GM23338 (cell line): ENCODE data around the gene FBN2. TPM values are rescaled to one million over a fixed set of nuclear protein-coding genes. Genes with fewer than 3 reads are reported as not detected.

ENCODE experiments used
- ATAC-seq: fragments of 200-7000 bp; cut with Tn5 transposase; 3 replicates; pipeline ENCODE4 v1.9.1; 2020
- DNase-seq: peaks from one replicate; pipeline ENCODE4 v3.0.0-alpha.2; 2015; ENCODE audit warnings: low spot score
- H2AFZ ChIP-seq: fragments of 200-600 bp; sonication (generic); 2 replicates; pipeline ENCODE4 v1.8.0; 2016; ENCODE audit warnings: antibody characterized with exemption, mild to moderate bottlenecking, moderate library complexity
- H3F3A ChIP-seq: fragments of 200-600 bp; sonication (generic); replicated peaks from 2 replicates; pipeline ENCODE4 v1.8.0; 2017; ENCODE audit warnings: antibody characterized with exemption, mixed run types, low read depth
- H3K27ac ChIP-seq: fragments of 200-600 bp; sonication (generic); 2 replicates; pipeline ENCODE4 v1.6.1; 2016; ENCODE audit warnings: low read depth
- H3K27me3 ChIP-seq: fragments of 200-600 bp; sonication (generic); 2 replicates; pipeline ENCODE4 v1.8.0; 2016; ENCODE audit warnings: mild to moderate bottlenecking, mixed run types, moderate library complexity; ENCODE audit not compliant: insufficient read depth
- H3K36me3 ChIP-seq: fragments of 200-600 bp; sonication (generic); 2 replicates; pipeline ENCODE4 v1.8.0; 2016; ENCODE audit warnings: mild to moderate bottlenecking; ENCODE audit not compliant: insufficient read depth
- H3K4me1 ChIP-seq: fragments of 200-600 bp; sonication (generic); 2 replicates; pipeline ENCODE4 v1.8.0; 2016; ENCODE audit warnings: mild to moderate bottlenecking, moderate library complexity; ENCODE audit not compliant: insufficient read depth
- H3K4me2 ChIP-seq: fragments of 200-600 bp; sonication (generic); 2 replicates; pipeline ENCODE4 v1.7.1; 2017; ENCODE audit warnings: mixed run types
- H3K4me3 ChIP-seq: fragments of 200-600 bp; sonication (generic); 2 replicates; pipeline ENCODE4 v1.6.1; 2016; ENCODE audit warnings: mixed run types
- H3K79me2 ChIP-seq: fragments of 200-600 bp; sonication (generic); replicated peaks from 2 replicates; pipeline ENCODE4 v1.8.0; 2017; ENCODE audit warnings: mild to moderate bottlenecking; ENCODE audit not compliant: insufficient read depth
- H3K9me2 ChIP-seq: fragments of 200-600 bp; sonication (generic); 2 replicates; pipeline ENCODE4 v1.8.0; 2017; ENCODE audit not compliant: insufficient read depth
- H4K20me1 ChIP-seq: fragments of 200-600 bp; sonication (generic); replicated peaks from 2 replicates; pipeline ENCODE4 v1.8.0; 2017; ENCODE audit warnings: mild to moderate bottlenecking; ENCODE audit not compliant: insufficient read depth
- H3K27ac Mint-ChIP-seq: 2 replicates; pipeline ENCODE4 v1.8.0; 2020; ENCODE audit warnings: inconsistent platforms, mild to moderate bottlenecking, moderate library complexity, mixed read lengths
- H3K27me3 Mint-ChIP-seq: 3 replicates; pipeline ENCODE4 v1.8.0; 2022; ENCODE audit warnings: low read depth, mild to moderate bottlenecking, moderate library complexity, mixed read lengths, inconsistent platforms; ENCODE audit not compliant: insufficient read depth, poor library complexity
- H3K36me3 Mint-ChIP-seq: 3 replicates; pipeline ENCODE4 v1.8.0; 2021; ENCODE audit warnings: low read depth, mild to moderate bottlenecking, inconsistent platforms, moderate library complexity, mixed read lengths
- H3K4me1 Mint-ChIP-seq: 3 replicates; pipeline ENCODE4 v1.8.0; 2020; ENCODE audit warnings: mild to moderate bottlenecking, inconsistent platforms, mixed read lengths
- H3K4me3 Mint-ChIP-seq: 3 replicates; pipeline ENCODE4 v1.8.0; 2021; ENCODE audit warnings: moderate library complexity, mild to moderate bottlenecking, inconsistent platforms, mixed read lengths
- H3K9me3 Mint-ChIP-seq: 3 replicates; pipeline ENCODE4 v1.8.0; 2020; ENCODE audit warnings: moderate library complexity, mild to moderate bottlenecking, inconsistent platforms, mixed read lengths
- EZH2phosphoT487 ChIP-seq: fragments of 200-600 bp; sonication (generic); IDR thresholded peaks from one replicate; pipeline ENCODE4 v1.8.1; 2018; ENCODE audit warnings: antibody characterized with exemption; ENCODE audit not compliant: unreplicated experiment
- POLR2AphosphoS5 ChIP-seq: IDR thresholded peaks from 2 replicates; pipeline ENCODE4 v1.6.1; 2016; ENCODE audit warnings: antibody characterized with exemption, low read depth
- ZNF331 ChIP-seq: fragments of 250-450 bp; sonication (Bioruptor Pico); IDR thresholded peaks from 2 replicates; pipeline ENCODE4 v1.5.0; 2020; ENCODE audit warnings: low read depth, mild to moderate bottlenecking, moderate library complexity
- polyA plus RNA-seq: library from polyadenylated mRNA; unstranded; fragments of >200 nt; fragmentation: Nextera tagmentation; extraction: Ambion mirVana; gene quantifications from 2 replicates; pipeline ENCODE4 v1.2.1, GENCODE V29; 2016
- total RNA-seq: library from RNA; depleted of rRNA; stranded (reverse); fragments of >200 nt; shearing (Covaris generic); gene quantifications from 2 replicates; pipeline ENCODE4 v1.2.3, GENCODE V29; 2014
- TF ChIP-seq, protein P1 (sequence below): fragments of 250-450 bp; sonication (Bioruptor Pico); IDR thresholded peaks from 2 replicates; pipeline ENCODE4 v1.5.0; 2020; ENCODE audit warnings: mild to moderate bottlenecking, moderate library complexity

FBN2 gene
- total and polyA plus RNA-seq, 2 experiments from 2014 or later, result 2.6 to 13.6 TPM

DNA sequence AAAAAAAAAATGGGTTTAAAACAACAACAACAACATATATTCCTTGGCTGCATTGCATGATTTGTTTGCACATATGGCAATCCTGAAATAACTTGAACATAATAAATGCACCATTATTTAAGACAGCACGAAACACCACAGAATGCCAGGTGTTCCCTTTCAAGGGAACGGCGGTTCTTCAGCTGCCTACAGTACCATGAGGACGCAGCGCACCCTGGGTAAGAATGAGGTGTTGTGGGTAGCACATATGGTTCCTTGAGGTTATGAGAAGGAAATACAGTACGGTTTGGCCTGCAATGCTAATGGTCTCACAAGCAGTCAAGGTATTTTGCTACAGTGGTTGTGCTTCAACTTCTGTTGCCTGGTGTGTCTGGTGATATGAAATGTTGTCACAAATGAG is 279.7 kb downstream of the FBN2 start (continued):
- TF ChIP-seq, protein P1, sequence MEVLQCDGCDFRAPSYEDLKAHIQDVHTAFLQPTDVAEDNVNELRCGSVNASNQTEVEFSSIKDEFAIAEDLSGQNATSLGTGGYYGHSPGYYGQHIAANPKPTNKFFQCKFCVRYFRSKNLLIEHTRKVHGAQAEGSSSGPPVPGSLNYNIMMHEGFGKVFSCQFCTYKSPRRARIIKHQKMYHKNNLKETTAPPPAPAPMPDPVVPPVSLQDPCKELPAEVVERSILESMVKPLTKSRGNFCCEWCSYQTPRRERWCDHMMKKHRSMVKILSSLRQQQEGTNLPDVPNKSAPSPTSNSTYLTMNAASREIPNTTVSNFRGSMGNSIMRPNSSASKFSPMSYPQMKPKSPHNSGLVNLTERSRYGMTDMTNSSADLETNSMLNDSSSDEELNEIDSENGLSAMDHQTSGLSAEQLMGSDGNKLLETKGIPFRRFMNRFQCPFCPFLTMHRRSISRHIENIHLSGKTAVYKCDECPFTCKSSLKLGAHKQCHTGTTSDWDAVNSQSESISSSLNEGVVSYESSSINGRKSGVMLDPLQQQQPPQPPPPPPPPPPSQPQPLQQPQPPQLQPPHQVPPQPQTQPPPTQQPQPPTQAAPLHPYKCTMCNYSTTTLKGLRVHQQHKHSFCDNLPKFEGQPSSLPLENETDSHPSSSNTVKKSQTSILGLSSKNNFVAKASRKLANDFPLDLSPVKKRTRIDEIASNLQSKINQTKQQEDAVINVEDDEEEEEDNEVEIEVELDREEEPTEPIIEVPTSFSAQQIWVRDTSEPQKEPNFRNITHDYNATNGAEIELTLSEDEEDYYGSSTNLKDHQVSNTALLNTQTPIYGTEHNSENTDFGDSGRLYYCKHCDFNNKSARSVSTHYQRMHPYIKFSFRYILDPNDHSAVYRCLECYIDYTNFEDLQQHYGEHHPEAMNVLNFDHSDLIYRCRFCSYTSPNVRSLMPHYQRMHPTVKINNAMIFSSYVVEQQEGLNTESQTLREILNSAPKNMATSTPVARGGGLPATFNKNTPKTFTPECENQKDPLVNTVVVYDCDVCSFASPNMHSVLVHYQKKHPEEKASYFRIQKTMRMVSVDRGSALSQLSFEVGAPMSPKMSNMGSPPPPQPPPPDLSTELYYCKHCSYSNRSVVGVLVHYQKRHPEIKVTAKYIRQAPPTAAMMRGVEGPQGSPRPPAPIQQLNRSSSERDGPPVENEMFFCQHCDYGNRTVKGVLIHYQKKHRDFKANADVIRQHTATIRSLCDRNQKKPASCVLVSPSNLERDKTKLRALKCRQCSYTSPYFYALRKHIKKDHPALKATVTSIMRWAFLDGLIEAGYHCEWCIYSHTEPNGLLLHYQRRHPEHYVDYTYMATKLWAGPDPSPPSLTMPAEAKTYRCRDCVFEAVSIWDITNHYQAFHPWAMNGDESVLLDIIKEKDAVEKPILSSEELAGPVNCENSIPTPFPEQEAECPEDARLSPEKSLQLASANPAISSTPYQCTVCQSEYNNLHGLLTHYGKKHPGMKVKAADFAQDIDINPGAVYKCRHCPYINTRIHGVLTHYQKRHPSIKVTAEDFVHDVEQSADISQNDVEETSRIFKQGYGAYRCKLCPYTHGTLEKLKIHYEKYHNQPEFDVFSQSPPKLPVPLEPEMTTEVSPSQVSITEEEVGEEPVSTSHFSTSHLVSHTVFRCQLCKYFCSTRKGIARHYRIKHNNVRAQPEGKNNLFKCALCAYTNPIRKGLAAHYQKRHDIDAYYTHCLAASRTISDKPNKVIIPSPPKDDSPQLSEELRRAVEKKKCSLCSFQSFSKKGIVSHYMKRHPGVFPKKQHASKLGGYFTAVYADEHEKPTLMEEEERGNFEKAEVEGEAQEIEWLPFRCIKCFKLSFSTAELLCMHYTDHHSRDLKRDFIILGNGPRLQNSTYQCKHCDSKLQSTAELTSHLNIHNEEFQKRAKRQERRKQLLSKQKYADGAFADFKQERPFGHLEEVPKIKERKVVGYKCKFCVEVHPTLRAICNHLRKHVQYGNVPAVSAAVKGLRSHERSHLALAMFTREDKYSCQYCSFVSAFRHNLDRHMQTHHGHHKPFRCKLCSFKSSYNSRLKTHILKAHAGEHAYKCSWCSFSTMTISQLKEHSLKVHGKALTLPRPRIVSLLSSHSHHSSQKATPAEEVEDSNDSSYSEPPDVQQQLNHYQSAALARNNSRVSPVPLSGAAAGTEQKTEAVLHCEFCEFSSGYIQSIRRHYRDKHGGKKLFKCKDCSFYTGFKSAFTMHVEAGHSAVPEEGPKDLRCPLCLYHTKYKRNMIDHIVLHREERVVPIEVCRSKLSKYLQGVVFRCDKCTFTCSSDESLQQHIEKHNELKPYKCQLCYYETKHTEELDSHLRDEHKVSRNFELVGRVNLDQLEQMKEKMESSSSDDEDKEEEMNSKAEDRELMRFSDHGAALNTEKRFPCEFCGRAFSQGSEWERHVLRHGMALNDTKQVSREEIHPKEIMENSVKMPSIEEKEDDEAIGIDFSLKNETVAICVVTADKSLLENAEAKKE (CRISPR knock-in tag), result no peak
- no peak for TF ChIP-seq EZH2phosphoT487

DNA sequence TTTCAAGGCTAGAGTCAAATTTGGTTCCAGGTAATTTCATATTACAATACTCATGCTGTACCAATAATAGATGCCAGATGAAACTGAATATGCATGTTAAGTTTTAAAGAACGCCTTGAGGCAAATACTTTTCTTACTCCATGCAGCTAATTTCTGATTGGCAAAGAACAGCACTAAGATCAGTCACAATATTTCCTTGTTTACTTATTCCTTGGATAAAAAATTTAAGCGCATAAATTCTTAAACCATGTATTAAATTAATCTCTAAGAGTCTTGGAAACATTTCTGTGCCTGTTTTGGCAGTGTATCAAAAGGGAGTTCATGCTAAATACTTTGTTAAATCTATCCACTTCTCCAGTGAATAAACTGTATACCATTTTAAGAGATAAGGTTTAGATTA is 281.0 kb downstream of the FBN2 start:
- Histone ChIP-seq H3K4me1 (no peaks in the 10 kb centered on the region), H3K27me3 (no peaks in the 10 kb centered on the region), H3K4me3 (no peak overlapping the region), H3K79me2 (no peaks in the 10 kb centered on the region), H2AFZ (no peak overlapping the region), H3K4me2 (no peak overlapping the region), H3F3A (no peaks in the 10 kb centered on the region), H3K9me2 (peaks cover 7% of the 10 kb centered on the region; the same call in 1 of the 2 replicates), H3K27ac (no peak overlapping the region), H4K20me1 (no peaks in the 10 kb centered on the region), H3K36me3 (no peaks in the 10 kb centered on the region)
- Mint-ChIP-seq H3K9me3 (no peaks in the 10 kb centered on the region), H3K4me1 (no peaks in the 10 kb centered on the region), H3K27me3 (peaks cover 4% of the 10 kb centered on the region), H3K27ac (no peak overlapping the region), H3K4me3 (no peak overlapping the region), H3K36me3 (peaks cover 2% of the 10 kb centered on the region; the same call in 2 of the 3 replicates)
- DNase-seq (no peak), ATAC-seq (no peak)
- no peak for TF ChIP-seq ZNF331 (CRISPR knock-in tag)

DNA sequence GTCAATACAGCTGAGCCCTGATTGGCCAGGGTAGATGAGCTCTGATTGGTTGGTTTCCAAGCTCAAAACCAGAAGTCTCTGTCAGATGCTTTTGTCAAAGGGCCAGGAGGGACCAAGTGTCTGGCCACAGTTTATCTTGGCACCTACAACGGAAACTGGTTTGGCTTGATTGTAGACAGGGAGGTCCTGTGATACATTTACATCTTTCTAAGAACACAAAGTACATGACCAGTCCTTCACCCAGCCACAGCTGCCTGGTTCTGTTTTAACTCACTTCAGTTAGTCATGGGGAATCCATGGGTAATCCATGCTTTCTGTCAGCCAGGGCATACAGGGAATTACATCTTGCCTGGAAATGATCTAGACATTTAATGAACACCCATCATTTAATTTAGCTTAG is 283.3 kb downstream of the FBN2 start:
- H3F3A ChIP-seq, result no peaks in the 10 kb centered on the region
- H3K27ac ChIP-seq, result no peak overlapping the region
- Mint-ChIP-seq H3K9me3 (no peaks in the 10 kb centered on the region; the same call in 2 of the 3 replicates), H3K4me1 (no peaks in the 10 kb centered on the region), H3K36me3 (peaks cover 2% of the 10 kb centered on the region; the same call in 2 of the 3 replicates), H3K27ac (no peak overlapping the region), H3K4me3 (no peak overlapping the region), H3K27me3 (peaks cover 5% of the 10 kb centered on the region)
- no peaks in the 10 kb centered on the region for H3K79me2 ChIP-seq
- no peaks in the 10 kb centered on the region for H3K36me3 ChIP-seq
- H3K27me3 ChIP-seq, result no peaks in the 10 kb centered on the region
- H3K4me2 ChIP-seq, result no peak overlapping the region
- H3K4me1 ChIP-seq, result no peaks in the 10 kb centered on the region
- H2AFZ ChIP-seq, result no peak overlapping the region
- H3K4me3 ChIP-seq, result no peak overlapping the region
- no peaks in the 10 kb centered on the region for H4K20me1 ChIP-seq
- peaks cover 15% of the 10 kb centered on the region; the same call in 1 of the 2 replicates for H3K9me2 ChIP-seq
- DNase-seq, result no peak
- no peak for ATAC-seq
- TF ChIP-seq POLR2AphosphoS5 (no peak), EZH2phosphoT487 (no peak)
- TF ChIP-seq, protein P1 (CRISPR knock-in tag), result no peak
